HepG2 (cell line): ENCODE results near the gene VSIG10L. TPM values are rescaled to one million over a fixed set of nuclear protein-coding genes. Genes with fewer than 3 reads are reported as not detected.

Experiments
- KMT2B ChIP-seq: IDR thresholded peaks from 2 replicates; pipeline ENCODE4 v1.6.1; 2016; ENCODE audit warnings: missing genetic modification reagents, missing compliant biosample characterization
- RELA ChIP-seq: sonication (generic); formaldehyde crosslinking; IDR thresholded peaks from 2 replicates; pipeline ENCODE4 v1.4.0; 2020; ENCODE audit warnings: missing genetic modification reagents
- ZNF20 ChIP-seq: sonication (generic); formaldehyde crosslinking; IDR thresholded peaks from 2 replicates; pipeline ENCODE4 v1.4.0; 2020; ENCODE audit warnings: mild to moderate bottlenecking, moderate library complexity, missing genetic modification reagents
- ZNF605 ChIP-seq: sonication (generic); formaldehyde crosslinking; IDR thresholded peaks from 2 replicates; pipeline ENCODE4 v1.8.0; 2022; ENCODE audit warnings: mild to moderate bottlenecking, missing genetic modification reagents
- polyA plus RNA-seq, 8 experiments: library from polyadenylated mRNA; depleted of rRNA in 3 of 8; stranded (reverse) in 7 of 8; unstranded in 1 of 8; fragments of >200 nt; fragmentation: Illumina TruSeq in 4 of 8; extraction: Trizol in 4 of 8; gene quantifications; 2 replicates each; pipeline versions ENCODE4 v1.2.1 to v1.2.3, GENCODE V29; 2011 to 2016; ENCODE audit warnings: low read depth in 4 of 8, missing spikeins in 1 of 8, mixed read lengths in 1 of 8; ENCODE audit not compliant: insufficient read depth in 1 of 8
- total RNA-seq, 5 experiments: library from RNA; depleted of rRNA; stranded (reverse); fragments of >200 nt; fragmentation: Illumina TruSeq; extraction: Trizol; gene quantifications; 2 replicates each; pipeline ENCODE4 v1.2.3, GENCODE V29; 2016; ENCODE audit warnings: low read depth in 1 of 5
- TF ChIP-seq, protein P1 (sequence below): sonication (generic); formaldehyde crosslinking; IDR thresholded peaks from 2 replicates; pipeline ENCODE4 v1.5.0; 2020; ENCODE audit warnings: missing genetic modification reagents, mild to moderate bottlenecking, borderline replicate concordance
- TF ChIP-seq, protein P2 (sequence below): sonication (generic); formaldehyde crosslinking; IDR thresholded peaks from 2 replicates; pipeline ENCODE4 v1.4.0; 2020; ENCODE audit warnings: missing genetic modification reagents
- TF ChIP-seq, protein P3 (sequence below): IDR thresholded peaks from 2 replicates; pipeline ENCODE4 v1.6.1; 2016; ENCODE audit warnings: mild to moderate bottlenecking, missing biosample characterization, missing genetic modification reagents

VSIG10L gene
- total and polyA plus RNA-seq, 2 of the 13 experiments (the other 11 are each of a cell fraction or from before 2014, with no cell fraction given), result 2.7 to 8.5 TPM

DNA sequence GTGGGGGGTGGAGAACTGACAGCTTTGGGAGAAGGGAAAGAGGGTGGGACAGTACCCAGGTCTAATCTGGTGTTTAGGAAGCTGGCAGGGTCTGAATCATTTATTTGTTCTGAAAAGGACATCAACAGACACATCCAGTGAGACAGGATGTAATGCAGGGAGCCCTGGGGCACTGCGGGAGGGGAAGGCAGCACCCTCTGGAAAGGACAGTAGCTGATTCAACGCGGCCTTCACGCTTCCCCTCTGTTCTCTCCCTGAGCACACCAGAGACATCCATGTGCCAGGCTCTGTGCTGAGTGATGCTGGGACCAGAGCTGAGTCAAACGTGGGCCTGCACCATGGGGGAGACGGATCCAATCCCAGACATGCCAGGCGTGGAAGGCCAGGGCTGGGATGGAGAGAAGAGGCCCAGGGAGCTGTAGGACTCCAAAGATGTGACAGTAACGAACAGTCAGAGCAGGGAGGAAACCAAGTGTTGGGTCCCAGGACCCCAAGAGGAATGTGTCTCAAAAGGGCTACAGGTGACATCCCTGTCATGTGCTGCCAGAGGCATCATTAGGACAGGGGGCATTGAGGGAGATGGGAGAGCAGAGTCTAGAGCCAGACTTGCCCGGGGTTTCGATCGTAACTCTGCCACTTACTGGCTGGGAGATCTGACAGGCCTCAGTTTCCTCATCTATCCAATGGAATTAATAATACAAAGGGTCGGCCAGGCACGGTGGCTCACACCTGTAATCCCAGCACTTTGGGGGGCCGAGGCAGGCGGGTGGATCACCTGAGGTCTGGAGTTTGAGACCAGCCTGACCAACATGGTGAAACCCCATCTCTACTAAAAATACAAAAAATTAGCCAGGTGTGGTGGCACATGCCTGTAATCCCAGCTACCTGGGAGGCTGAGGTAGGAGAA is 22.5 kb upstream of the VSIG10L start (continued):
- TF ChIP-seq ZNF20 (CRISPR knock-in tag) (no peak), ZNF605 (CRISPR knock-in tag) (peak; percentile 67; the same call in 1 of the 2 replicates), KMT2B (CRISPR knock-in tag) (no peak), RELA (CRISPR knock-in tag) (0 out of 2 replicates have a peak, but pooled peaks have one; percentile 19)
- TF ChIP-seq, protein P1, sequence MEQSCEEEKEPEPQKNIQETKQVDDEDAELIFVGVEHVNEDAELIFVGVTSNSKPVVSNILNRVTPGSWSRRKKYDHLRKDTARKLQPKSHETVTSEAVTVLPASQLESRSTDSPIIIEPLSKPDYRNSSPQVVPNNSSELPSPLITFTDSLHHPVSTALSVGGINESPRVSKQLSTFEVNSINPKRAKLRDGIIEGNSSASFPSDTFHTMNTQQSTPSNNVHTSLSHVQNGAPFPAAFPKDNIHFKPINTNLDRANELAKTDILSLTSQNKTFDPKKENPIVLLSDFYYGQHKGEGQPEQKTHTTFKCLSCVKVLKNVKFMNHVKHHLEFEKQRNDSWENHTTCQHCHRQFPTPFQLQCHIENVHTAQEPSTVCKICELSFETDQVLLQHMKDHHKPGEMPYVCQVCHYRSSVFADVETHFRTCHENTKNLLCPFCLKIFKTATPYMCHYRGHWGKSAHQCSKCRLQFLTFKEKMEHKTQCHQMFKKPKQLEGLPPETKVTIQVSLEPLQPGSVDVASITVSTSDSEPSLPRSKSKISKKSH, result 0 out of 2 replicates have a peak, but pooled peaks have one; percentile 18
- TF ChIP-seq, protein P2, sequence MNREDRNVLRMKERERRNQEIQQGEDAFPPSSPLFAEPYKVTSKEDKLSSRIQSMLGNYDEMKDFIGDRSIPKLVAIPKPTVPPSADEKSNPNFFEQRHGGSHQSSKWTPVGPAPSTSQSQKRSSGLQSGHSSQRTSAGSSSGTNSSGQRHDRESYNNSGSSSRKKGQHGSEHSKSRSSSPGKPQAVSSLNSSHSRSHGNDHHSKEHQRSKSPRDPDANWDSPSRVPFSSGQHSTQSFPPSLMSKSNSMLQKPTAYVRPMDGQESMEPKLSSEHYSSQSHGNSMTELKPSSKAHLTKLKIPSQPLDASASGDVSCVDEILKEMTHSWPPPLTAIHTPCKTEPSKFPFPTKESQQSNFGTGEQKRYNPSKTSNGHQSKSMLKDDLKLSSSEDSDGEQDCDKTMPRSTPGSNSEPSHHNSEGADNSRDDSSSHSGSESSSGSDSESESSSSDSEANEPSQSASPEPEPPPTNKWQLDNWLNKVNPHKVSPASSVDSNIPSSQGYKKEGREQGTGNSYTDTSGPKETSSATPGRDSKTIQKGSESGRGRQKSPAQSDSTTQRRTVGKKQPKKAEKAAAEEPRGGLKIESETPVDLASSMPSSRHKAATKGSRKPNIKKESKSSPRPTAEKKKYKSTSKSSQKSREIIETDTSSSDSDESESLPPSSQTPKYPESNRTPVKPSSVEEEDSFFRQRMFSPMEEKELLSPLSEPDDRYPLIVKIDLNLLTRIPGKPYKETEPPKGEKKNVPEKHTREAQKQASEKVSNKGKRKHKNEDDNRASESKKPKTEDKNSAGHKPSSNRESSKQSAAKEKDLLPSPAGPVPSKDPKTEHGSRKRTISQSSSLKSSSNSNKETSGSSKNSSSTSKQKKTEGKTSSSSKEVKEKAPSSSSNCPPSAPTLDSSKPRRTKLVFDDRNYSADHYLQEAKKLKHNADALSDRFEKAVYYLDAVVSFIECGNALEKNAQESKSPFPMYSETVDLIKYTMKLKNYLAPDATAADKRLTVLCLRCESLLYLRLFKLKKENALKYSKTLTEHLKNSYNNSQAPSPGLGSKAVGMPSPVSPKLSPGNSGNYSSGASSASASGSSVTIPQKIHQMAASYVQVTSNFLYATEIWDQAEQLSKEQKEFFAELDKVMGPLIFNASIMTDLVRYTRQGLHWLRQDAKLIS (CRISPR knock-in tag), result peak; percentile 60; the same call in 1 of the 2 replicates
- TF ChIP-seq, protein P3, sequence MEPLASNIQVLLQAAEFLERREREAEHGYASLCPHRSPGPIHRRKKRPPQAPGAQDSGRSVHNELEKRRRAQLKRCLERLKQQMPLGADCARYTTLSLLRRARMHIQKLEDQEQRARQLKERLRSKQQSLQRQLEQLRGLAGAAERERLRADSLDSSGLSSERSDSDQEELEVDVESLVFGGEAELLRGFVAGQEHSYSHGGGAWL, result peak; percentile 16; the same call in 1 of the 2 replicates
